Measurements from ENCODE around the gene LURAP1L. TPM values are rescaled to one million over a fixed set of nuclear protein-coding genes. Genes with fewer than 3 reads are reported as not detected.

Gene LURAP1L
- total RNA-seq, 1 donor from 2014 or later = 2.6 TPM

DNA sequence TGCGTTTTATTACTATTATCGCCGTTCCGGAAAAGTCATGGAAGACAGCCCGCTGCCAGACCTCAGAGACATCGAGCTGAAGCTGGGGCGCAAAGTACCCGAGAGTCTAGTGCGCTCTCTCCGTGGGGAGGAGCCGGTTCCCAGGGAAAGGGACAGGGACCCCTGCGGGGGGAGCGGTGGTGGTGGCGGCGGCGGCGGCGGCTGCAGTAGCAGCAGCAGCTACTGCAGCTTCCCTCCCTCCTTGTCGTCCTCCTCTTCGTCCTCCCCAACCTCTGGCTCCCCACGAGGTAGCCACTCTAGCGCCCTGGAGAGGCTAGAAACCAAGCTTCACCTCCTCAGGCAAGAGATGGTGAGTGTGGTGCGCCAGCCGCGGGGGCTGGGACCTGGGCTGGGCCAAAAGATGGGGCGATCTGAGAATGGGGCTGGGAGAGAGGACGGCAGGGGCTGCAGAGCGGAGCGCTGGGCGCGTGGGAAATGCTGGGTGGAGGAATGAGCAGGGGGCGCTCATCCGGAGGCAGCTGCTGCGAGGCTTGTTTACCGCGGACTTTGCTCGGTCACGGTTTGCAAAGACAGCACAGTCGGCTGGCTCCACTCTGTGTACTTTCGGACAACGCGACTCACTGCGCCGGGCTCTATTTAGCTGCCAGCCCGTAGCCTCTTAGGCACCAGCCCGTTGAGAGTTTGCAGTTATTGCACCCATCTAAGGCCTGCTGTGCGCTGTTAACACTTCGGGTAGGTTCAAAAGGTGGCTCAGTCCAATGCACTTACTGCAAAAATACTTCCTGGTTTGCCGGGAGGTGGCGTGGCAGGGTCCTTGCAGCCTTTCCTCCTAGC is 1.1 kb downstream of the LURAP1L start:
- intact Hi-C loops (cut with DNase I) = loop anchor here (2.0 to 5.0 kb wide), 2 partner anchors 39 to 106 kb away; no protein-coding TSS in a partner anchor
- DNase-seq (ENCODE audit: low spot score) = no peak

DNA sequence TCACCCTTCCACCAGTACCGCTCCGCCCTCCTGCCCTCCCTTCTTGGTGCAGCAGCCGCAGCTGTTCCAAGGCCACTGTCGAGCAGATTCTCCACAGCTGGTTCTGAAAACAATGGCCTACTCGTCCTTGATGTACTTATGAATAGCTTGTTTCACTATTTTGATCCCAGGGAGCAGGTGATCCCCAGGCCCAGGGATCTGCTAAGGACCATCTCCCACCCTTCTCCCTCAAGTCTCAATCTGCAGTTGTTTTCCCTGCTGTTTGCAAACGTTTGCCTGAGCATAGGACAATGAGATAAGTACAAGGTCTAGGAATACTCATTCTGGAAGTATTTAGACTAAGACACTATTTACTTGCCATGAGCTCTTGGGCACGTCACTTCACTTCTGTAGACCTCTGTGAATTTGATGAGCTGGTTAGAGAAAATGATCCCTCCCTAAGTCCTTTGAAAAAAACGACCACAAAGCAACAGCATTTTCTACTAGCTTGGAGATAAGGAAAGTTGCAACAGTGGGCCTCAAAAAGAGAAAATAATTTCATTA is 1.8 kb downstream of the LURAP1L start:
- intact Hi-C loops (cut with DNase I) = loop anchor here (2.0 to 5.0 kb wide), 2 partner anchors 38 to 106 kb away; no protein-coding TSS in a partner anchor
- DNase-seq (ENCODE audit: low spot score) = peak; percentile 91

DNA sequence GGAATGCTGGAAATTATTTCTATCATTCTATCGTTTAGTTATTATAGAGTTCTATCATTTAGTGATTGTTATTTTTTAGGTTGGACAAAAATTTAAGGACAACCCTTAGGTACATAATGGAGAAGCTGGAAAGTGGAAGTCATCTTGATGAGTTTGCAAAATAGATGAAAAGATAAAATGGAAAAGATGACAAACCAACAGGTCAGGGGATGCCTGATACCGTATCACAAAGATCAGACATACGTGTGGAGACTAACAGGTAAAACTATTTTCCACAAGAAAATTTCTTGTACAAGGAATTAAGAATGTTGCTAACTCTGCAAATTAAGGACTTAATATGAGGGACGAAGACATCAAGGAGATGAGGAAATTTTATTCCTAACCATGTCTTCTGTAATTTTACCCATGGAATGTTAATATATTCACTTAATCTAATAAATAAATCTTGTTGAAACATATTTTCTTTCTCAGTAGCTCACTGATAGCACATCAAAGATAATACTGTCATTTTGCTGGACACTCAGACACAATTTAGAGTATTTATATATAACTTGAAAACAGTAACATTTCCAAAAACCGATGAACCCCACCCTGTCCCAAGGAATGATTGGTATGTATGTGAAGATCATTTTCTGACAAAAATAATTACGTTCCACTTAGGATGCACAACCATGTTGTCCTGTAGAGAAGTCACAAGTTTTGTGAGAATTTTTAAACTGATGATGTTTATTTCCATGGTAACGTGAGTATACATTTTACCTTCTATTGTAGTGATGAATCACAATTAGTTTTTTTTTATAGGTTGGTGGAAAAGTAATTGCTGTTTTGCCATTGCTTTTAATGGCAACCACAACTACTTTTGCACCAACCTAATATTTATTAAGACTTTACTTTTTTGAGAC is 2.6 kb downstream of the LURAP1L start:
- intact Hi-C loops (cut with DNase I) = loop anchor here (2.0 to 5.0 kb wide), 2 partner anchors 37 to 105 kb away; no protein-coding TSS in a partner anchor
- no peak for DNase-seq (ENCODE audit: low spot score)

DNA sequence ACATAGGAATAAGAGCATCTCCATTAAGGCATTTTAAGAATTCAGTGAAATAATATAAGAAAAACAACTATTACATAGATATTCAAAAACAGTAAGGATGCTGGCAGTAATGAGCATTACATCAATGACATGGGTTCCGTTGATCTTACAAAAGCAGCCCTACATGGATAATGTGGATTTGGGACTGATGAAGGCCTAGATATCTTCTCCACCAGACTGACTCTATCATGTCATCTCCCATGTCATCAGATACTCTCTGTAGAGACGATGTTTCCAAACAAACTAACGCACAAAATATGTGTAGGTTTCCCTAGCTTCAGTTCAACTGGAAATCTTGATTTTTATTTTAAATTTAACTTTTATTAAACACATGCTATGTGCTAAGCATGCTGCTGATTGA is 3.6 kb downstream of the LURAP1L start:
- intact Hi-C loops (cut with DNase I) = loop anchor here (5.0 kb wide), 1 partner anchor 104 kb away; no protein-coding TSS in a partner anchor
- no peak for DNase-seq (ENCODE audit: low spot score)

DNA sequence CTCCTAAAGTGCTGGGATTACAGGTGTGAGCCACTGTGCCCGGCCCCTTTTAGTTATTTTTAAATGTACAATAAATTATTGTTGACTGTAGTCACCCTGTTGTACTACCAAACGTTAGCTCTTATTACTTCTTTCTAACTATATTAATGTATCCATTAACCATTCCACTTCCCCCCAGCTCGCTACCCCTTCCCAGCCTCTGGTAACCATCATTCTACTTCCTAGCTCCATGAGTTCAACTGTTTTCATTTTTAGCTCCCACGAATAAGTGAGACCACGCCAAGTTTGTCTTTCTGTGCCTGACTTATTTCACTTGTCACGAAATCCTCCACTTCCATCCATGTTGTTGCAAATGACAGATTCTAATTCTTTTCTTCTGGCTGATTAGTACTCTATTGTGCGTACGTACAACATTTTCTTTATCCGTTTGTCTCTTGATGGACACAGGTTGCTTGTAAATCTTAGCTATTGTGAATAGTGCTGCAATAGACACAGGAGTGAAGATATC is 6.5 kb downstream of the LURAP1L start:
- intact Hi-C loops (cut with DNase I) = no loop called here
- DNase-seq (ENCODE audit: low spot score) = no peak

DNA sequence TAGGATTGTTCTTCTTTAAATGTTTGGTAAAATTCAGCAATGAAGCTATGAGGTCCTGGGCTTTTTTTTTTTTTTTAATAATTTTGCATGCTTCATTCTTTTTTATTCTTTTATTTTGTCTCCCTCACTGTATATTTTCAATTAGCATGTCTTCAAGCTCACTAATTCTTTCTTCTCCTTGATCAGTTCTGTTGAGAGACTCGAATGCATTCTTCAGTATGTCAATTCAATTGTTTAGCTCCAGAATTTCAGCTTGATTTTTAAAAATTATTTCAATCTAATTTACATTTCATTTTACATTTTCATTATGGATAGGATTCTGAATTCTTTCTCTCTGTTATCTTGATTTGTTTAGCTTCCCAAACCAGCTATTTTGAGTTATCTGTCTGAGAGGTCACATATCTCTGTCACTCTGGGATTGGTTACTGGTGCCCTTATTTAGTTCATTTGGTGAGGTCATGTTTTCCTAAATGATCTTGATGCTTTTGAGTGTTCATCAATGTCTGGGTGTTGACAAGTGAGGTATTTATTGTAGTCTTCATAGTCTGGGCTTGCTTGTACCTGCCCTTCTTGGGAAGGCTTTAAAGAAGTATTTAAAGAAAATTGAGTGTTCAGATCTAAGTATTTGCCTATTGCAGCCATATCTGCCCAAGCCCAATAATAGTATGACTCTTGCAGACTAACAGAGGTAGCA is 9.1 kb downstream of the LURAP1L start:
- no peak for DNase-seq (ENCODE audit: low spot score)
- intact Hi-C loops (cut with DNase I) = no loop called here

DNA sequence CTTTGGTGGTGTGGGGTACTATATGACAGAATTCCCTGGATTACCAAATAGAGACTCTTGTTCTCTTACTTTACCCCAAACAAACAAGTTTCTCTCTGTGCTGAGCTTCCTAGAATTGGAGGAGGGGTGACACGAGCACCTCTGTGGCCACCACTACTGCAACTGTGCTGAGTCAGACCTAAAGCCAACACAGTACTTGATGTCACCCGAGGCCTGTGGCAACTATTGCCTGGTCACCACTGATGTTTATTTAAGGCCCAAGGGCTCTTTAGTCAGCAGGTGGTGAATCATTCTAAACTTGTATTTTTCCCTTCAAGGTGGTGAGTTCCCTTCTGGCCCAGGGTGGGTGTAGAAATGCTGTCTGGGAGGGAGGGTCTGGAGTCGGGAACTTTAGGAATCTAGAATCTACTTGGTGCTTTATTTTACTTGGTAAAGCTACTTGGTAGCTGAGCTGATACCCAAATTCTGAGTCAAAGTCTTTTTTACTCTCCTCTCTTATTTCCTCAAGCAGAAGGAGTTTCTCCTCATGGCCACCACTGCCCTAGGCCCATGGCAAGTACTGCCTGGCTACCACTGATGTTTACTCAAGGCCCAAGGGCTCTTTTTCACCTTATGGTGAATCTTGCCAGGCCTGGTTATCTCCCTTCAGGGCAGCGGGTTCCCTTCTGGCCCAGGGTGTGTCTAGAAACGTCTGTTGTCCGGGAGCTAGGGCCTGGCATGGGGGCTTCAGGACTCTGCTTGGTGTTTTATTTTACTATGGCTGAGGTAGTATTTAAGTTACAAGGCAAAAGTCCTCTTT is 9.8 kb downstream of the LURAP1L start:
- intact Hi-C loops (cut with DNase I) = no loop called here
- DNase-seq (ENCODE audit: low spot score) = no peak

DNA sequence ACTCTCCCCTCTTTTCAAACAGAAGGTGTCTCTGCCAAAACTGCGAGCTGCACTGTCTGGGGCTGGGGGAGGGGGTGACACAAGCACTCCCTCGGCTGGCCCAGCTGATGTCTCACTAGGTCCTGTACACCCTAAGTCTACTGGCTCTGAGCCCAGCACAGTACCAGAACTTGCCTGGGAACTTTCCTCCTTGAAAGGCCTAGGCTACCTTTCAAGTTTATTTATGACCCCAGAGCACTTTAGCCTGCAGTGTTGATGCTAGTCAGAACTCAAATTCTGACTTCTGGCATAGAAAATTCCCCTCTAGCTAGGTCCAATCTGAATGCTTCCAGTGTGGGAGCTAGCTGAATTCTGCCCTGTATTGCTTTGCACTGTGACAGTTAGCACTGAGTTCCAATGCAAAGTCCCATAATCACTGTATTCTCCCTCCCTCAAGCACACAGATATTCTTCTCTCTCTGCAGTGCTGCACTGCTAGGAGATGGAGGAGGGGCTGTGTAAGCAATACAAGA is 10.5 kb downstream of the LURAP1L start:
- intact Hi-C loops (cut with DNase I) = no loop called here
- no peak for DNase-seq (ENCODE audit: low spot score)

DNA sequence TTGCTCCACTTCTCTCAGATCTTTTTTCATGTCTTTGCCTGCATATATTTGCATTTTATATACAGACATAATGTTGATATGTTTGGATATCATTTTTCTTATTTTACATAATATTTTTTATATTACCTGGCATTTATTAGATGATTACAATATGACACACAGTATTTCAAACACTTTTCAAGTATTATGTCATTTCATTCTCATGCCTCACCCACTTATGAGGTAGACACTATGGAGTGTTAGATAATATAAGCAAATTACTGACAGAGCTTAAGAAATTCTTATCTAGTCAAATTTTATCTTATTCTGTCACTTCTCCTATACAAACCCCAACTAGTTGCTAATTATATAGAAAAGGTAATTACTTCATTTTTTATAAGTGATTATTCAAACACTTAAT is 11.1 kb downstream of the LURAP1L start:
- no peak for DNase-seq (ENCODE audit: low spot score)
- intact Hi-C loops (cut with DNase I) = no loop called here

DNA sequence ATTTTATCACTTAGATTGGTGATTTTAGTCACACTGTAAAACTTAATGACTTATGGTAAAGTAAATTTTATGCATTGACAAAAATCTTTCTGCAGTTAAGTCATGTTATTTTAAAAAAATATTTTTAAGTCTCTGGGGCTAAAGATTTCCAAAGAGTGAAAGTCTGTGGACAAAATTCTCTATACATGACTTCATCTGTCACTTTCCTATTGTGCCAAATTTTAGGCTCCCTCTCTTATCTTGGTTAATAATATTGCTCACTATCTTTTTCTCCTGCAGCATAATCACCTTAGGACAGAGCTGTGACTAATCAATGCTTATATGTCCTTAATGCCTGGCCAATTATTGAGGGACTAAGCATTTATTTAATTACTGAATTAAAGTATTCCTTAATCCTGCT is 15.2 kb downstream of the LURAP1L start:
- intact Hi-C loops (cut with DNase I) = no loop called here
- no peak for DNase-seq (ENCODE audit: low spot score)

DNA sequence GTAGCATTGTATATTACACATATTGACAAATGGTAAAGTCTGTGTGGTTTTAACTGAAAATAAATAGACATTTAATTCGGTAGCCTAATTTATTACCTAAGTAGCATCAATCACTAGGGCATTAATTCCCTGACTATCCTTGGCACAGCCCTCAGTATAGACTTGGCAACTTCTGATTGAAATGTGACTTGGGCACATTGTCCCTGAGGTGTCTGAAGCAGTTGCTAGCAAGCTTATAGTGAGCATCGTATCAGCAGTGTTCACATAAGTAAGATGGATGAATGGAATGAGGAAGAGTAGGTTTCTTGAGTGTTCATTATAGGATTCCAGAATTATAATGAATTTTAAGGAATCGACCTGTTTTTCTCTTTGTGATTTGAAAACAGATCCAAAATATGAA is 16.1 kb downstream of the LURAP1L start:
- no peak for DNase-seq (ENCODE audit: low spot score)
- intact Hi-C loops (cut with DNase I) = no loop called here

DNA sequence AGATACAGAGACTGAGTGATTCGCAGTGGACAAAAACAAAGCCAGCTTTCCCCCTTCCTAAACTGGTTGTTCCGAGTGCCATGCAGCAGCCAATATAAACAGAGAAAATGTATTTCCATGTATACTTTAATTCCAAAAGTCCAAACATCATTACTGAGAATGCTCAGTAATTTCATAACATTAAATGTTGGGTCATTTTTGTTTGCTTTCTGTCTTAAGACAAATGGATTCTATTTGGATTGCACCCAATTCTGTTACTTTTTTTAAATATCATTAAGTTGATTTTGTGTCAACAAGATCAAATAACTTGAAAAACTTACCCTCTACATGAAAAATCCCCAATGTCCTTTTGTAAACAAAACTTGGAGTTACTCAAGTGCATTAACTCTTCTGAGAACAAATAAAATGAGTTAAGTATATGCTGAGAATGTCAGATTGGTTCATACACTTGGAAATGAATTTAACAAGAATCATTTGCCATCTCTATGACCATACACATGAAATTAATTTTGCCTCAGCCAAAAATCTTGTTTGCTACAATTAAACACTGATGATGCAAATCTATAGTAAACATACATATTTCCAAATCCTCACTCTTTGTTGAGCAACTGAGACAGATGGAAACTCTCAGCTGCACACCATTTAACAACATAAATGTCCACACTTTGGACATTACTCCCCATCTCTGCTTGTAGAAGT is 19.4 kb downstream of the LURAP1L start:
- DNase-seq (ENCODE audit: low spot score) = no peak
- intact Hi-C loops (cut with DNase I) = no loop called here

DNA sequence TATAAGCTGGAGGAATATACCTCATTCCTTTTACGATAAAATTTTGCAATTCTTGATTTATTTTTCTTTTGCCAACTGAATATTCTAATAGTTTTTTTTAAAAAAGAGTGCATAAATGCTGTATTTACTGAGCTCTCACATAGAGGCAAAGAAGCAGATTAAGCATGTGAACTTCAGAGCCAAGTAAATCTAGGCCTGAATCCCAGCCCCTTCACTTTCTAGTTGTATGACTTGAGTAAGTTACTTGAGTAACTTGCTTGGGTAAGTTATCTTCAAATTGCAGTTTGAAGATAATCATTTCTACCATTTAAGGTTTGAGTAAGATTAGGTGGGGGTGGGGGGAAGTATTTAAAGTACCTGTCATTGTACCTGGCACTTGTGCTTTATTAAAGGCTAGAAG is 21.8 kb downstream of the LURAP1L start:
- intact Hi-C loops (cut with DNase I) = no loop called here

DNA sequence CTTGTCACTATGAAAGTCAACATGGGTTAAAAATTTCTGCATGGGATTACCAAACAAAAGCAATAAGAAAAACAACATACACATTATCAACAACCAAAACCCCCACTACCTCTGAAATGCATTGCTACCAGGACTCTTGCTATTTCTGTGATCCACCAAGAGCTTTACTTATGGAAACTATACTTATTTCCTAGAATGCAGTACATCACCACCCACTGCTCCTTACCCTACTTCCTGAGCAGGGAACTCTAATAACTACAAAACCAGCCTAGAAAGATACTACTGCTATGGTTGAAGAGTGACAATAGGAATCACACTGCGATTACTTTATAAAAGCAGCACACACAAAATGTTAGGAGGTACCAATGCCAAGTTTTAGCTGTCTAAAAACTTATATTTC is 22.2 kb downstream of the LURAP1L start:
- intact Hi-C loops (cut with DNase I) = no loop called here

More for the DNA sequence above, 21.8 kb downstream of the LURAP1L start:
- DNase-seq (ENCODE audit: low spot score) = no peak

DNA sequence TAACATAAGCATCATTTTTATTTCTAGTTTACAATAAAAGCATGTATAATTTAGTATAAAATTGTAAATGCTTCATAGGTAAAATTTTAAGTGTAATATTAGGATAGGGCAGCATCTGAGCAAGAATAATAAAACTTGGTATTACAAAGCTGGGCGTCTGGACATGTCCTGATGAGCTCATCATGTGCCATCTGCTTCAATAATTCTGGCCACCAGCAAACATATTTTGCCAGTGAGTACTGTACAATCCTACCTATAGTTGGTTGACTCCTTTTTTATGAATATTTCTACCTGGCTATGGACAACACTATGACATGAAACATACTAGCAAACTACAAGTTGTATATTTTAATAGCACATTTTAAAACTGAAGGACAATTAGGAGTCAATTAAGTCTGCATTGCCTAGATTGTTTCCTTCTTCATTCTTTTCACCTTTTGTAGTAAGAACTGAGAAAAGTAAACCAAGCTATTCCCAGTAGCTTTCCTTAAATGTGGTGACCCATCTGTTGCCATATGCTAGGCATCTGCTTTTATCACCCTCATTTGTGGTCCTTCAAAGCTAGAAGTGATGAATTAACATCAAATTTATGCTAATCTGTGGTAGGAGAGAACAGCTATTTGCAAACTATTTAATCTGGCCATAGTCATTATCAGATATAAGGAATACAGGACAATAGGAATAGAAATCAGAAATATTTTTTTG is 23.4 kb downstream of the LURAP1L start:
- intact Hi-C loops (cut with DNase I) = no loop called here
- DNase-seq (ENCODE audit: low spot score) = no peak

More for the DNA sequence above, 22.2 kb downstream of the LURAP1L start:
- DNase-seq (ENCODE audit: low spot score) = no peak

DNA sequence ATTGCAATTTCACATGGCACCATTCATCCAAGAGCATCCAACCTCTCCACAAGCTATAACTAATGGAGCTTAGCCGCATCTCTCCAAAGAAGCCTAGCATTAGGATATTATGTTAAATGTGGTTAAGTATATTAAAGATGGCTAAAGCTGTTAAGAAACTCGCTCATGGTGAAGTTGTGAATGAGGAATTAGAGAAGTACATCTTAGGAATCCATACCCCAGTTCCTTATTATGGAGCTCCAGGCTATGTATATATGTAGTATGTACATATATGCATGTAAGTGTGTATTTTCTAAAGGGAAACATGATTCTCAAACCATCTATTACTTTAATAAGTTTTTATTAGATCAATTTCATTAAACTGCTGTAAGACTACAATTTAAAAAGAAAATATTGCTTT is 26.4 kb downstream of the LURAP1L start:
- intact Hi-C loops (cut with DNase I) = no loop called here
- DNase-seq (ENCODE audit: low spot score) = no peak

DNA sequence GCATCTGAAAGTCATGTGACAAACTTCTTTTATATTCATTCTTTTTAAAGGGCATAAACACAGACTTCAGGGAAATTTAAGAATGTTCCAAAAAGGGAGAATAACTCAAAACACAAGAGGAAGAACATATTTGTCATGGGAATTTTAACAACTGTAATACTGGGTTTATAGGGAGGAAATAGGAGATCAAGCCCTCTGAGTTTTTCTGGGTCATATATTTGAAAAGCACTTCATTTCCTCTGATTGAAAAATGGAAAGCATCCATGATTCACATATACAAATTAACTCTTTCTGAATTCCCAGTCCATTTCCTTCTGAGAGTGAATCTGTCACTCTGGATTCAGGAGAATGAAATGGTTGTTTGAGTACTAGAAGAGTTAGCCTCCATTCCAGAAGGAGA is 26.8 kb downstream of the LURAP1L start:
- intact Hi-C loops (cut with DNase I) = no loop called here
- DNase-seq (ENCODE audit: low spot score) = no peak
